ENCODE data around the gene OSM. TPM values are rescaled to one million over a fixed set of nuclear protein-coding genes. Genes with fewer than 3 reads are reported as not detected.

Gene OSM
- total RNA-seq, 1 experiment from 2014 or later: not detected

DNA sequence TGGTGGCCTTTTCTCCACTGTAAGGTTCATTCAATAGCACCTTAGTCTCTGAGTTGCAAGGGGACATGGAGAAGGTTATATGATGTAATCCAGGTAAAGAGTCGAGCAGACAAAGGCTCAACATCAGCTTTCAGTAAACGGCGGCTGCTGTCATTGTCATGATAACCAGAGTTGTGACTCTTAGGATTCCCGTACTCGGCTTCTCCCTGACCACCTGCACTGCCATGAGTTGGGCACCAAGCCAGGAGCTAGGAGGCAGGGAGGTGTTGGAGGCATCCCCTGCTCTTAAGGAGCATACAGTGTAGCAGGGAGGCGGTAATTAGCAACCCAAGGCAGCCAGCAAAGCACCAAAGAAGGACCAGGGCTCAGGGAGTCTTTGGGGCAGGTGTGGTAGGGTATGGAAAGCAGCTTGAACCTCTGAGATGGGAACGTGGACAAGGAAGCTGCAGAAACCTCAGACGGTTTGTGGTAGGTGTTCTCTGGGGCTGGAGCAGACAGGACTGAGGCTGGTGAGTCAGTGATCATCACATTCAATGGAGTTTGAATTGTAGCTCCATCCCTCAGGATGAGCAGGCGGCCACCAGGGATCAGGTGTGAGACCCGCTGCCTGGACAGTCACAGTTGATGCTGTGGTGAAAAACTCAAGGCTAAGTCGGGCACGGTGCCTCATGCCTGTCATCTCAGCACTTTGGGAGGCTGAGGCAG, 51.8 kb downstream of the OSM start (continued):
- TF ChIP-seq, protein P1, sequence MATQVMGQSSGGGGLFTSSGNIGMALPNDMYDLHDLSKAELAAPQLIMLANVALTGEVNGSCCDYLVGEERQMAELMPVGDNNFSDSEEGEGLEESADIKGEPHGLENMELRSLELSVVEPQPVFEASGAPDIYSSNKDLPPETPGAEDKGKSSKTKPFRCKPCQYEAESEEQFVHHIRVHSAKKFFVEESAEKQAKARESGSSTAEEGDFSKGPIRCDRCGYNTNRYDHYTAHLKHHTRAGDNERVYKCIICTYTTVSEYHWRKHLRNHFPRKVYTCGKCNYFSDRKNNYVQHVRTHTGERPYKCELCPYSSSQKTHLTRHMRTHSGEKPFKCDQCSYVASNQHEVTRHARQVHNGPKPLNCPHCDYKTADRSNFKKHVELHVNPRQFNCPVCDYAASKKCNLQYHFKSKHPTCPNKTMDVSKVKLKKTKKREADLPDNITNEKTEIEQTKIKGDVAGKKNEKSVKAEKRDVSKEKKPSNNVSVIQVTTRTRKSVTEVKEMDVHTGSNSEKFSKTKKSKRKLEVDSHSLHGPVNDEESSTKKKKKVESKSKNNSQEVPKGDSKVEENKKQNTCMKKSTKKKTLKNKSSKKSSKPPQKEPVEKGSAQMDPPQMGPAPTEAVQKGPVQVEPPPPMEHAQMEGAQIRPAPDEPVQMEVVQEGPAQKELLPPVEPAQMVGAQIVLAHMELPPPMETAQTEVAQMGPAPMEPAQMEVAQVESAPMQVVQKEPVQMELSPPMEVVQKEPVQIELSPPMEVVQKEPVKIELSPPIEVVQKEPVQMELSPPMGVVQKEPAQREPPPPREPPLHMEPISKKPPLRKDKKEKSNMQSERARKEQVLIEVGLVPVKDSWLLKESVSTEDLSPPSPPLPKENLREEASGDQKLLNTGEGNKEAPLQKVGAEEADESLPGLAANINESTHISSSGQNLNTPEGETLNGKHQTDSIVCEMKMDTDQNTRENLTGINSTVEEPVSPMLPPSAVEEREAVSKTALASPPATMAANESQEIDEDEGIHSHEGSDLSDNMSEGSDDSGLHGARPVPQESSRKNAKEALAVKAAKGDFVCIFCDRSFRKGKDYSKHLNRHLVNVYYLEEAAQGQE (IDR thresholded peaks at IDR 0.05; ENCODE audit: low read depth): no peak
- TF ChIP-seq RAD21 (IDR thresholded peaks at IDR 0.05; ENCODE audit: low read depth) (no peak), JUND (IDR thresholded peaks at IDR 0.05) (no peak), POLR2A (IDR thresholded peaks at IDR 0.05; ENCODE audit: borderline replicate concordance, extremely low read depth, insufficient read depth, insufficient read length) (no peak), CBX3 (IDR thresholded peaks at IDR 0.05; ENCODE audit: low read depth) (no peak), ZNF274 (IDR thresholded peaks at IDR 0.05; ENCODE audit: low read depth, low read length) (no peak), FOSL1 (IDR thresholded peaks at IDR 0.05; ENCODE audit: low read depth) (no peak), SIN3A (IDR thresholded peaks at IDR 0.05; ENCODE audit: low read depth) (no peak)

GRCh38 chr22:30212996-30213441, 53.6 kb downstream of the OSM start:
- intact Hi-C loops (cut with micrococcal nuclease): no loop called here
- Histone ChIP-seq H3K79me2 (ENCODE audit: insufficient read depth, low read length) (no peaks in the 10 kb centered on the region), H3K9me2 (ENCODE audit: insufficient read depth) (no peaks in the 10 kb centered on the region), H3K36me3 (ENCODE audit: control insufficient read depth in 1 of 2, insufficient read depth in 2 of 2, low read length in 2 of 2) (no peaks in the 10 kb centered on the region), H4K20me1 (ENCODE audit: insufficient read depth) (no peaks in the 10 kb centered on the region), H2AFZ (ENCODE audit: low read depth, low read length, poor library complexity, severe bottlenecking) (no peak overlapping the region), H3K4me1 (ENCODE audit: control insufficient read depth in 1 of 2, insufficient read depth in 2 of 2, low read length in 2 of 2) (peaks cover 60 to 92% of the 10 kb centered on the region in 2 experiments), H3K27me3 (ENCODE audit: insufficient read depth, low read length) (no peaks in the 10 kb centered on the region), H3K9me3 (ENCODE audit: control insufficient read depth in 1 of 2, insufficient read depth in 1 of 2, low read depth in 1 of 2, low read length in 2 of 2) (no peaks in the 10 kb centered on the region), H3K4me2 (ENCODE audit: low read length) (peak overlapping the region; percentile 64), H3K27ac (ENCODE audit: low read depth, low read length) (peak overlapping the region; percentile 96), H3K4me3 (replicated peaks in 1 of 2; ENCODE audit: low read depth in 1 of 2, low read length in 2 of 2) (peak overlapping the region in 1 of 2 experiments; percentile 29; a peak in 1 of 4 replicates), H3K9ac (ENCODE audit: low read length) (peak overlapping the region; percentile 80)
- RAD21 ChIA-PET (ENCODE audit: low non-redundant PET in 1 of 2, low total read pairs in 2 of 2, uncharacterized antibody in 2 of 2, unreplicated experiment in 2 of 2): interaction anchor here in 1 of 2 experiments (1.1 to 1.7 kb wide), 4 partner anchors 11 to 105 kb away, joined by 3 read pairs; no protein-coding TSS in a partner anchor
- no TSS peak for BruUV-seq (replicated peaks)
- CTCF ChIA-PET: no interaction called here
- POLR2A ChIA-PET: interaction anchor here (1.0 to 5.4 kb wide), 5 partner anchors 9 to 23 kb away, joined by 3 to 43 read pairs (median 7); no protein-coding TSS in a partner anchor
- ATAC-seq (peak; percentile 14), DNase-seq (ENCODE audit: low read depth, low spot score) (no peak)
- TF ChIP-seq, protein P2, sequence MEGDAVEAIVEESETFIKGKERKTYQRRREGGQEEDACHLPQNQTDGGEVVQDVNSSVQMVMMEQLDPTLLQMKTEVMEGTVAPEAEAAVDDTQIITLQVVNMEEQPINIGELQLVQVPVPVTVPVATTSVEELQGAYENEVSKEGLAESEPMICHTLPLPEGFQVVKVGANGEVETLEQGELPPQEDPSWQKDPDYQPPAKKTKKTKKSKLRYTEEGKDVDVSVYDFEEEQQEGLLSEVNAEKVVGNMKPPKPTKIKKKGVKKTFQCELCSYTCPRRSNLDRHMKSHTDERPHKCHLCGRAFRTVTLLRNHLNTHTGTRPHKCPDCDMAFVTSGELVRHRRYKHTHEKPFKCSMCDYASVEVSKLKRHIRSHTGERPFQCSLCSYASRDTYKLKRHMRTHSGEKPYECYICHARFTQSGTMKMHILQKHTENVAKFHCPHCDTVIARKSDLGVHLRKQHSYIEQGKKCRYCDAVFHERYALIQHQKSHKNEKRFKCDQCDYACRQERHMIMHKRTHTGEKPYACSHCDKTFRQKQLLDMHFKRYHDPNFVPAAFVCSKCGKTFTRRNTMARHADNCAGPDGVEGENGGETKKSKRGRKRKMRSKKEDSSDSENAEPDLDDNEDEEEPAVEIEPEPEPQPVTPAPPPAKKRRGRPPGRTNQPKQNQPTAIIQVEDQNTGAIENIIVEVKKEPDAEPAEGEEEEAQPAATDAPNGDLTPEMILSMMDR (IDR thresholded peaks at IDR 0.05 in 2 of 3, conservative IDR thresholded peaks at IDR 0.05 in 1 of 3; ENCODE audit: borderline replicate concordance in 1 of 3, insufficient read depth in 1 of 3, low read depth in 2 of 3, low read length in 2 of 3): no peak
- no peak for TF ChIP-seq CBX3 (IDR thresholded peaks at IDR 0.05; ENCODE audit: low read depth)
- no peak for TF ChIP-seq RAD21 (IDR thresholded peaks at IDR 0.05; ENCODE audit: low read depth)
- TF ChIP-seq FOSL1 (IDR thresholded peaks at IDR 0.05; ENCODE audit: low read depth): no peak
- TF ChIP-seq, protein P3, sequence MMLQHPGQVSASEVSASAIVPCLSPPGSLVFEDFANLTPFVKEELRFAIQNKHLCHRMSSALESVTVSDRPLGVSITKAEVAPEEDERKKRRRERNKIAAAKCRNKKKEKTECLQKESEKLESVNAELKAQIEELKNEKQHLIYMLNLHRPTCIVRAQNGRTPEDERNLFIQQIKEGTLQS (IDR thresholded peaks at IDR 0.05): no peak
- no peak for TF ChIP-seq SRF (IDR thresholded peaks at IDR 0.05; ENCODE audit: low read depth)
- TF ChIP-seq TCF7L2 (IDR thresholded peaks at IDR 0.05; ENCODE audit: borderline replicate concordance, extremely low read depth, insufficient read depth, insufficient read length): no peak
- TF ChIP-seq ELF1 (IDR thresholded peaks at IDR 0.05; ENCODE audit: borderline replicate concordance, low read depth): no peak
- TF ChIP-seq, protein P4, sequence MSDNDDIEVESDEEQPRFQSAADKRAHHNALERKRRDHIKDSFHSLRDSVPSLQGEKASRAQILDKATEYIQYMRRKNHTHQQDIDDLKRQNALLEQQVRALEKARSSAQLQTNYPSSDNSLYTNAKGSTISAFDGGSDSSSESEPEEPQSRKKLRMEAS (IDR thresholded peaks at IDR 0.05): no peak
- TF ChIP-seq JUND (IDR thresholded peaks at IDR 0.05): no peak

Measured in HCT116 (cell line).